HG03108 (cell line): Measurements from ENCODE around the gene HPGDS.
"Not testable (repeated sequence)": the region's sequence is repeated elsewhere in the genome, so short reads cannot be mapped to it uniquely, and the experiment has no call there.

Experiments used
- ATAC-seq: cut with Tn5 transposase; IDR thresholded peaks from one replicate; pipeline ENCODE4 v1.9.1; 2021; ENCODE audit warnings: moderate library complexity; ENCODE audit not compliant: unreplicated experiment

HPGDS gene

GRCh38 chr4:94342694-94343093, at the start of gene HPGDS:
TSS of gene HPGDS (minus strand) at chr4:94342836. CDS start at chr4:94334629, 8,207 bp downstream.
- ATAC-seq: no peak

- ATAC-seq: no peak
These were observed 48.3 kb upstream of the HPGDS start for GRCh38 chr4:94390804-94391410.

- ATAC-seq: no peak
These were observed 47.1 kb upstream of the HPGDS start for GRCh38 chr4:94389595-94390267.

GRCh38 chr4:94387965-94388364, 45.3 kb upstream of the HPGDS start:
- ATAC-seq: not testable (repeated sequence)

- ATAC-seq: not testable (repeated sequence)
These were observed 42.8 kb upstream of the HPGDS start for GRCh38 chr4:94385452-94385851.

- ATAC-seq: not testable (repeated sequence)
These were observed 40.3 kb upstream of the HPGDS start for GRCh38 chr4:94382891-94383290.

- no peak for ATAC-seq
These were observed 35.4 kb upstream of the HPGDS start for GRCh38 chr4:94378047-94378446.

- no peak for ATAC-seq
These were observed 34.7 kb upstream of the HPGDS start for GRCh38 chr4:94377294-94377693.

GRCh38 chr4:94375364-94375763, 32.7 kb upstream of the HPGDS start:
- ATAC-seq: no peak

- ATAC-seq: no peak
These were observed 31.1 kb upstream of the HPGDS start for GRCh38 chr4:94373752-94374151.

- no peak for ATAC-seq
These were observed 30.4 kb upstream of the HPGDS start for GRCh38 chr4:94372991-94373390.

GRCh38 chr4:94372228-94372978, 29.8 kb upstream of the HPGDS start:
- ATAC-seq: no peak

- ATAC-seq: no peak
These were observed 28.7 kb upstream of the HPGDS start for GRCh38 chr4:94371290-94371689.

- no peak for ATAC-seq
These were observed 28.1 kb upstream of the HPGDS start for GRCh38 chr4:94370533-94371254.

- no peak for ATAC-seq
These were observed 26.4 kb upstream of the HPGDS start for GRCh38 chr4:94369046-94369445.

- no peak for ATAC-seq
These were observed 25.8 kb upstream of the HPGDS start for GRCh38 chr4:94368459-94368858.

GRCh38 chr4:94365304-94365703, 22.7 kb upstream of the HPGDS start:
- no peak for ATAC-seq

- ATAC-seq: no peak
These were observed 21.9 kb upstream of the HPGDS start for GRCh38 chr4:94364527-94364926.

GRCh38 chr4:94363136-94363655, 20.6 kb upstream of the HPGDS start:
- no peak for ATAC-seq

- no peak for ATAC-seq
These were observed 17.2 kb upstream of the HPGDS start for GRCh38 chr4:94359838-94360237.

GRCh38 chr4:94359221-94359620, 16.6 kb upstream of the HPGDS start:
- ATAC-seq: no peak
